Mesendoderm (in vitro differentiated cells): Measurements from ENCODE around the gene MMAB.

Source experiments
- DNase-seq: peaks from one replicate; pipeline ENCODE4 v3.0.0; 2013
- H2AK5ac ChIP-seq: 2 replicates; pipeline ENCODE4 v1.6.1; 2013; ENCODE audit warnings: low read length, inconsistent platforms
- H2BK120ac ChIP-seq: 2 replicates; pipeline ENCODE4 v1.6.1; 2013; ENCODE audit warnings: low read depth, mild to moderate bottlenecking, low read length, moderate library complexity, mixed read lengths
- H2BK15ac ChIP-seq: replicated peaks from 2 replicates; pipeline ENCODE4 v1.6.1; 2013; ENCODE audit warnings: low read depth, mild to moderate bottlenecking, moderate library complexity
- H2BK5ac ChIP-seq: 2 replicates; pipeline ENCODE4 v1.6.1; 2013; ENCODE audit warnings: low read length, inconsistent platforms
- H3K18ac ChIP-seq: 2 replicates; pipeline ENCODE4 v1.6.1; 2013; ENCODE audit warnings: mild to moderate bottlenecking, low read length, mixed read lengths
- H3K23ac ChIP-seq: one replicate; pipeline ENCODE4 v1.6.1; 2013; ENCODE audit warnings: low read length
- H3K27ac ChIP-seq: 2 replicates; pipeline ENCODE4 v1.5.1; 2013; ENCODE audit warnings: low read depth, mild to moderate bottlenecking, inconsistent platforms, low read length, moderate library complexity
- H3K27me3 ChIP-seq: 2 replicates; pipeline ENCODE4 v1.6.1; 2013; ENCODE audit warnings: low read length, control low read depth, mild to moderate bottlenecking, inconsistent platforms; ENCODE audit not compliant: insufficient read depth, poor library complexity
- H3K36me3 ChIP-seq: 2 replicates; pipeline ENCODE4 v1.6.1; 2013; ENCODE audit warnings: low read length, inconsistent platforms; ENCODE audit not compliant: control insufficient read depth, insufficient read depth
- H3K4ac ChIP-seq: one replicate; pipeline ENCODE4 v1.6.1; 2013; ENCODE audit warnings: low read depth, mild to moderate bottlenecking, low read length, moderate library complexity
- H3K4me1 ChIP-seq: 2 replicates; pipeline ENCODE4 v1.6.1; 2013; ENCODE audit warnings: low read depth, low read length, inconsistent platforms; ENCODE audit not compliant: control insufficient read depth
- H3K4me2 ChIP-seq: 2 replicates; pipeline ENCODE4 v1.6.1; 2013; ENCODE audit warnings: low read length
- H3K4me3 ChIP-seq: 2 replicates; pipeline ENCODE4 v1.5.1; 2013; ENCODE audit warnings: mild to moderate bottlenecking, low read length
- H3K56ac ChIP-seq: one replicate; pipeline ENCODE4 v1.6.1; 2013; ENCODE audit warnings: low read length
- H3K79me1 ChIP-seq: 2 replicates; pipeline ENCODE4 v1.6.1; 2013; ENCODE audit warnings: low read length, inconsistent platforms
- H3K79me2 ChIP-seq: 2 replicates; pipeline ENCODE4 v1.6.1; 2013; ENCODE audit warnings: mild to moderate bottlenecking, low read length; ENCODE audit not compliant: control insufficient read depth, insufficient read depth
- H3K9ac ChIP-seq: 2 replicates; pipeline ENCODE4 v1.6.1; 2013; ENCODE audit warnings: low read length, inconsistent platforms
- H4K5ac ChIP-seq: one replicate; pipeline ENCODE4 v1.6.1; 2013; ENCODE audit warnings: low read length
- H4K8ac ChIP-seq: one replicate; pipeline ENCODE4 v1.6.1; 2013; ENCODE audit warnings: low read depth, mild to moderate bottlenecking, control low read depth, low read length, moderate library complexity
- whole genome bisulfite sequencing: extraction: QIAGEN DNeasy Blood & Tissue Kit; methylation state at CpG from one replicate; pipeline ENCODE4 v1.1.7; 2013; ENCODE audit warnings: low lambda C conversion rate, missing lambda C conversion rate; ENCODE audit not compliant: insufficient coverage; ENCODE audit errors: extremely low coverage; 5-methylcytosine and 5-hydroxymethylcytosine counted together

MMAB gene

GRCh38 chr12:109611223-109611622, 37.9 kb upstream of the MMAB start:
- H3K4me1 ChIP-seq: no peaks in the 10 kb centered on the region
- H3K27me3 ChIP-seq: no peaks in the 10 kb centered on the region
- H3K27ac ChIP-seq: no peak overlapping the region
- no peak overlapping the region for H3K23ac ChIP-seq
- no peak for DNase-seq
- H2BK5ac ChIP-seq: no peak overlapping the region
- H4K5ac ChIP-seq: no peak overlapping the region
- H3K79me1 ChIP-seq: no peaks in the 10 kb centered on the region
- no peak overlapping the region for H3K4me3 ChIP-seq
- no peak overlapping the region for H2BK15ac ChIP-seq
- H2AK5ac ChIP-seq: no peak overlapping the region
- no peak overlapping the region for H3K4ac ChIP-seq
- no peaks in the 10 kb centered on the region for H3K36me3 ChIP-seq
- H2BK120ac ChIP-seq: no peak overlapping the region
- H3K4me2 ChIP-seq: no peak overlapping the region
- no peak overlapping the region for H3K9ac ChIP-seq
- no peak overlapping the region for H3K18ac ChIP-seq
- no peak overlapping the region for H3K56ac ChIP-seq
- WGBS: no CpG with 5 or more reads among the region's 10 CpGs
- H3K79me2 ChIP-seq: no peaks in the 10 kb centered on the region
- no peak overlapping the region for H4K8ac ChIP-seq

DNA sequence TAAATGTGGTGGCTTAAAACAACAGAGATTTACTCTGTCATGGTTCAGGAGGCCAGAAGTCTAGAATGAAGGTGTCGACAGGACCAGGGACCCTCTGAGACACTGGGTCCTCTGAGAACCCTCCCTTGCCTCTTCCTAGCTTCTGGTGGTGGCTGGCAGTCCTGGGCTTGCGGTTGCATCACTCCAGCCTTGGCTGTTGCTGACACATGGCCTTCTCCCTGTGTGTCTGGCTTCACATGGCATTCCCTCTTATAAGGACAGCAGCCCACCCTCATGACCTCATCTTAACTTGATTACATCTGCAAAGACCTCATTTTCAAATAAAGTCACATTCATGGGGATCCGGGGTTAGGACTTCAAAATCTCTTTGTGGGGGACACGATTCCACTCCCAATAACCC, 37.2 kb upstream of the MMAB start:
- WGBS: no CpG with 5 or more reads among the region's 4 CpGs
- Histone ChIP-seq H3K23ac (no peak overlapping the region), H3K36me3 (no peaks in the 10 kb centered on the region), H4K8ac (no peak overlapping the region), H3K4me1 (no peaks in the 10 kb centered on the region), H3K9ac (no peak overlapping the region), H3K4me3 (no peak overlapping the region), H2BK15ac (no peak overlapping the region), H3K56ac (no peak overlapping the region), H3K27ac (no peak overlapping the region), H4K5ac (no peak overlapping the region), H2BK120ac (no peak overlapping the region), H2AK5ac (no peak overlapping the region), H2BK5ac (no peak overlapping the region), H3K27me3 (no peaks in the 10 kb centered on the region), H3K4ac (no peak overlapping the region), H3K18ac (no peak overlapping the region), H3K79me1 (no peaks in the 10 kb centered on the region), H3K4me2 (no peak overlapping the region), H3K79me2 (no peaks in the 10 kb centered on the region)
- DNase-seq: no peak

DNA sequence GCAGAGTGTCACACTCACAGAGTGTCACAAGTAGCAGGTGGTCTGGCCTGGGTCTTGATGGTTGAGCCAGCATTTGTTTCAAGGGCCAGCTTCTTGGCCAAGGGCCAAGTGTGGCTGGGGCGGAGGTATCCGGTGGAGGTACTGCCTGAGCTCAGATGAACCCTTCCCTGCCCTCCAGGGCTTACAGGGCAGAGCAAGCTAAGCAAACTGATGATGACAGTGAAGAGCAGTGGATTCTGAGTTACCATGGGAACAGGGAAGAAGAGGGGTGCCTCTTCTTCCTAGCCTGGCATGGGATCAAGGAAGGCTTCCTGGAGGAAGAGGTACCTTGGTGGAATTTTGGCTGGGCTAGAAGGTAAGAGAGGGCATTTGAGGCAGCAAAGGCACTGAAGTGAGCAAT, 36.0 kb upstream of the MMAB start:
- H2BK15ac ChIP-seq: no peak overlapping the region
- no peaks in the 10 kb centered on the region for H3K27me3 ChIP-seq
- H3K9ac ChIP-seq: no peak overlapping the region
- H3K4me3 ChIP-seq: no peak overlapping the region
- no CpG with 5 or more reads among the region's 2 CpGs for WGBS
- H3K79me2 ChIP-seq: no peaks in the 10 kb centered on the region
- H3K79me1 ChIP-seq: no peaks in the 10 kb centered on the region
- H2BK120ac ChIP-seq: no peak overlapping the region
- no peaks in the 10 kb centered on the region for H3K36me3 ChIP-seq
- H3K4me1 ChIP-seq: no peaks in the 10 kb centered on the region
- no peak for DNase-seq
- no peak overlapping the region for H4K5ac ChIP-seq
- no peak overlapping the region for H3K27ac ChIP-seq
- no peak overlapping the region for H3K56ac ChIP-seq
- H4K8ac ChIP-seq: no peak overlapping the region
- H3K4me2 ChIP-seq: no peak overlapping the region
- H2AK5ac ChIP-seq: no peak overlapping the region
- no peak overlapping the region for H3K4ac ChIP-seq
- no peak overlapping the region for H2BK5ac ChIP-seq
- H3K18ac ChIP-seq: no peak overlapping the region
- H3K23ac ChIP-seq: no peak overlapping the region

DNA sequence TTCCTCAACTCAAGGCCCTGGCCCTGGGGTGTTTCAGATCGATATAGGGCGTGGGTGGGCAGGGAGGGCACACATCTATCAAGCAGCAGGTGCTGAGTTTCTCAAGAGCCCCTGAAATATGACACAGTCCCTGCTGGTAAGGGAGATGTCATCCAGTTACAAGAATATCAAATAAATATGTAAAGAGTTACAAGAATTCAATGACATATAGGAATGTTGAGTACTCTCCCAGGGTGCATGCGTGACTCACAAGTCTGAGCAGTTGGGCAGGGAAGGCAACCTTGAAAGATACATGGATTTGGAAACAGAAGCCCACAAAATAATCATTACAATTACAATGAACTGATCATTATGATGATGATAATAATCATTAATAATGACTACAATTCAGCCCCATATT, 35.5 kb upstream of the MMAB start:
- H2BK5ac ChIP-seq: no peak overlapping the region
- no peak overlapping the region for H4K5ac ChIP-seq
- no peak overlapping the region for H2BK15ac ChIP-seq
- no peaks in the 10 kb centered on the region for H3K27me3 ChIP-seq
- H3K4me1 ChIP-seq: no peaks in the 10 kb centered on the region
- H2BK120ac ChIP-seq: no peak overlapping the region
- no peak overlapping the region for H3K27ac ChIP-seq
- WGBS: no CpG with 5 or more reads among the region's 3 CpGs
- no peak for DNase-seq
- no peak overlapping the region for H4K8ac ChIP-seq
- H3K9ac ChIP-seq: no peak overlapping the region
- no peak overlapping the region for H2AK5ac ChIP-seq
- H3K4me2 ChIP-seq: no peak overlapping the region
- H3K23ac ChIP-seq: no peak overlapping the region
- no peaks in the 10 kb centered on the region for H3K79me1 ChIP-seq
- H3K4ac ChIP-seq: no peak overlapping the region
- H3K79me2 ChIP-seq: no peaks in the 10 kb centered on the region
- no peak overlapping the region for H3K56ac ChIP-seq
- H3K36me3 ChIP-seq: no peaks in the 10 kb centered on the region
- H3K4me3 ChIP-seq: no peak overlapping the region
- H3K18ac ChIP-seq: no peak overlapping the region

DNA sequence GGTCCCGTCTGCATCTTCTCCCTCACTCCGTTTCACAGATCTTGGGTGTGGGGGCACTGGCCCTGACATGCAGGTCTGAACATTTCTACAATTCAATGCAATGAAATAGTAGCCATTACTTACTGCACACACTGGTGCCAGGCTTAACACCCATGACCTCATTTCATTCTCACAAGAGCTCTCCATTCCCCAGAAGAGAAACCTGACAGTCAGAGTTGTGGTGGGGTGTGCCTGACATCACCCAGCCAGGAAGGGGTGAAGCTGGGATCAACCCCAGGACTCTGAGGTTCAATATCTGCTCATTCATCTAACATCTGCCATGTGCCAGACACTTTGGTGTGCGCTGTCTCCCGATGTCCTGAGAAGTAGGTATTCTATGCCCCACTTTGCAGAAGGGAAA, 35.0 kb upstream of the MMAB start:
- no peaks in the 10 kb centered on the region for H3K36me3 ChIP-seq
- H3K27me3 ChIP-seq: no peaks in the 10 kb centered on the region

GRCh38 chr12:109607618-109608017, 34.3 kb upstream of the MMAB start:
- WGBS: no CpG with 5 or more reads among the region's 4 CpGs
- no peaks in the 10 kb centered on the region for H3K79me1 ChIP-seq
- H3K27me3 ChIP-seq: no peaks in the 10 kb centered on the region
- no peak overlapping the region for H2BK15ac ChIP-seq
- H3K4me1 ChIP-seq: no peaks in the 10 kb centered on the region
- no peak overlapping the region for H3K4me3 ChIP-seq
- H3K27ac ChIP-seq: no peak overlapping the region
- no peak overlapping the region for H3K4ac ChIP-seq
- H2BK120ac ChIP-seq: no peak overlapping the region
- no peaks in the 10 kb centered on the region for H3K79me2 ChIP-seq
- H3K36me3 ChIP-seq: no peaks in the 10 kb centered on the region
- no peak overlapping the region for H2BK5ac ChIP-seq
- no peak overlapping the region for H3K56ac ChIP-seq
- H3K23ac ChIP-seq: no peak overlapping the region
- H3K4me2 ChIP-seq: no peak overlapping the region
- no peak overlapping the region for H4K8ac ChIP-seq
- no peak overlapping the region for H3K9ac ChIP-seq
- DNase-seq: no peak
- H3K18ac ChIP-seq: no peak overlapping the region
- H4K5ac ChIP-seq: no peak overlapping the region
- H2AK5ac ChIP-seq: no peak overlapping the region

More for the DNA sequence above, 35.0 kb upstream of the MMAB start:
- Histone ChIP-seq H3K18ac (no peak overlapping the region), H2AK5ac (no peak overlapping the region), H4K8ac (no peak overlapping the region), H3K4ac (no peak overlapping the region), H3K56ac (no peak overlapping the region), H3K27ac (no peak overlapping the region), H2BK120ac (no peak overlapping the region), H3K79me2 (no peaks in the 10 kb centered on the region), H2BK15ac (no peak overlapping the region), H3K4me3 (no peak overlapping the region), H3K9ac (no peak overlapping the region), H3K23ac (no peak overlapping the region), H3K4me2 (no peak overlapping the region), H3K4me1 (no peaks in the 10 kb centered on the region), H4K5ac (no peak overlapping the region), H3K79me1 (no peaks in the 10 kb centered on the region), H2BK5ac (no peak overlapping the region)
- no CpG with 5 or more reads among the region's 4 CpGs for WGBS
- DNase-seq: no peak
